ENCODE measurements around the gene SLC4A3. TPM values are rescaled to one million over a fixed set of nuclear protein-coding genes. Genes with fewer than 3 reads are reported as not detected.
A peak's percentile ranks its signal among the peaks of the same experiment; 100 is the strongest.

Gene SLC4A3
- total and polyA plus RNA-seq, 2 of the 13 experiments (the other 11 are each of a cell fraction or from before 2014, with no cell fraction given): 0.18 to 0.95 TPM

DNA sequence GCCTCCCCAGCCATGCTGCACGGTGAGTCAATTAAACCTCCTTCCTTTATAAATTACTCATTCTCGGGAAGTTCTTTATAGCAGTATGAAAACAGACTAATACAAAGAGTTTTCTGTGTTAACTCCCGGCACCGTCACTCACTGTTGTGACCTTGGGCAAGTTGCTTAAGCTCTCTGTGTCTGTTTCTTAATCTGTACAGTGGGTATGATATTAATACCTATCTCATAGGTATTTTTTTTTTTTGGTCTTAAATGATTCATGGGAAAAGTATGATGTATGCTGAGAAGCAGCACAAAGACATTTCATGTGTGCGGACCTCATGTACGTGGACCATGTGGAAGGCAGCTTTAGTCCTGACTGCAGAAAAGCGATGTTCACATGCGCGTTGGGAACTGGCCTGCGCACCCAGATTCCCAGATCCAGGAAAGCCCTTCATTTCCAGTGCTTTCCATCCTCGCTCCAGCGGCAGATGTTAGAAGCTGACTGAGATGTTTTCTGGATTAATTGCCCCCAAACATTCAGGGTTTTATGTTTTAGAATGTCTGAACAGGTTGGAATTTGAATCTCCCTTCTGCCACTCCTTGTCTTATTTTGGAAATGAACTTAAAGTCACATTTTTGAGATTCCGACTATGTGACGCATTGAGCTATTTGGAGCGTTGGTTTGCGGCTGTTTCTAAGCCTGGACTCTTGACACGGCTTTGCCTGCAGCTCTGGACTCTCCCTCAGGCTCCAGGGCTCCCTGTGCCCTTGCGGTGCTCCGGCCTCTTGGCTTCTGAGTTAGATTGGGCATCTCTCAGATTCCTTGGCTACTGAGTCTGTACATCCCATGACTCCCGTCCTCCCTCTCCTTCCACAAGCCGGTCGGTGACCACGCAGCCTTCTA, 61.4 kb downstream of the SLC4A3 start:
- no peaks in the 10 kb centered on the region for H4K20me1 ChIP-seq (ENCODE audit: insufficient read depth, low read length)
- H2AFZ ChIP-seq (ENCODE audit: low read length): no peak overlapping the region
- in situ Hi-C loops (cut with HindIII; ENCODE audit: extremely low pct_ligation_motif_present, low pct_unique_long_range_greater_than_20kb): no loop called here
- DNase-seq (ENCODE audit: low spot score) (peak; percentile 36), FAIRE-seq (no peak), ATAC-seq (no peak)
- intact Hi-C loops (cut with micrococcal nuclease; ENCODE audit: unreplicated experiment): loop anchor here (1.0 to 2.0 kb wide), 2 partner anchors 46 to 147 kb away; no protein-coding TSS in a partner anchor
- no TSS peak for BruUV-seq (replicated peaks)
- H3K9ac ChIP-seq (ENCODE audit: insufficient read depth, low read depth, low read length): no peak overlapping the region
- H3K4me2 ChIP-seq (ENCODE audit: low read depth, low read length): no peak overlapping the region
- ChIA-PET POLR2A (no interaction called here), CTCF (ENCODE audit: low intra/inter-chr PET ratio, low total read pairs) (interaction anchor here (1.2 to 3.2 kb wide), 3 partner anchors 47 to 212 kb away, joined by 4 to 20 read pairs (median 4); no protein-coding TSS in a partner anchor)
- H3K27me3 ChIP-seq (ENCODE audit: control insufficient read depth in 1 of 2, insufficient read depth in 2 of 2, low read length in 2 of 2): peaks cover 0 to 41% of the 10 kb centered on the region in 2 experiments; a peak in 3 of 5 replicates
- TF ChIP-seq, protein P1, sequence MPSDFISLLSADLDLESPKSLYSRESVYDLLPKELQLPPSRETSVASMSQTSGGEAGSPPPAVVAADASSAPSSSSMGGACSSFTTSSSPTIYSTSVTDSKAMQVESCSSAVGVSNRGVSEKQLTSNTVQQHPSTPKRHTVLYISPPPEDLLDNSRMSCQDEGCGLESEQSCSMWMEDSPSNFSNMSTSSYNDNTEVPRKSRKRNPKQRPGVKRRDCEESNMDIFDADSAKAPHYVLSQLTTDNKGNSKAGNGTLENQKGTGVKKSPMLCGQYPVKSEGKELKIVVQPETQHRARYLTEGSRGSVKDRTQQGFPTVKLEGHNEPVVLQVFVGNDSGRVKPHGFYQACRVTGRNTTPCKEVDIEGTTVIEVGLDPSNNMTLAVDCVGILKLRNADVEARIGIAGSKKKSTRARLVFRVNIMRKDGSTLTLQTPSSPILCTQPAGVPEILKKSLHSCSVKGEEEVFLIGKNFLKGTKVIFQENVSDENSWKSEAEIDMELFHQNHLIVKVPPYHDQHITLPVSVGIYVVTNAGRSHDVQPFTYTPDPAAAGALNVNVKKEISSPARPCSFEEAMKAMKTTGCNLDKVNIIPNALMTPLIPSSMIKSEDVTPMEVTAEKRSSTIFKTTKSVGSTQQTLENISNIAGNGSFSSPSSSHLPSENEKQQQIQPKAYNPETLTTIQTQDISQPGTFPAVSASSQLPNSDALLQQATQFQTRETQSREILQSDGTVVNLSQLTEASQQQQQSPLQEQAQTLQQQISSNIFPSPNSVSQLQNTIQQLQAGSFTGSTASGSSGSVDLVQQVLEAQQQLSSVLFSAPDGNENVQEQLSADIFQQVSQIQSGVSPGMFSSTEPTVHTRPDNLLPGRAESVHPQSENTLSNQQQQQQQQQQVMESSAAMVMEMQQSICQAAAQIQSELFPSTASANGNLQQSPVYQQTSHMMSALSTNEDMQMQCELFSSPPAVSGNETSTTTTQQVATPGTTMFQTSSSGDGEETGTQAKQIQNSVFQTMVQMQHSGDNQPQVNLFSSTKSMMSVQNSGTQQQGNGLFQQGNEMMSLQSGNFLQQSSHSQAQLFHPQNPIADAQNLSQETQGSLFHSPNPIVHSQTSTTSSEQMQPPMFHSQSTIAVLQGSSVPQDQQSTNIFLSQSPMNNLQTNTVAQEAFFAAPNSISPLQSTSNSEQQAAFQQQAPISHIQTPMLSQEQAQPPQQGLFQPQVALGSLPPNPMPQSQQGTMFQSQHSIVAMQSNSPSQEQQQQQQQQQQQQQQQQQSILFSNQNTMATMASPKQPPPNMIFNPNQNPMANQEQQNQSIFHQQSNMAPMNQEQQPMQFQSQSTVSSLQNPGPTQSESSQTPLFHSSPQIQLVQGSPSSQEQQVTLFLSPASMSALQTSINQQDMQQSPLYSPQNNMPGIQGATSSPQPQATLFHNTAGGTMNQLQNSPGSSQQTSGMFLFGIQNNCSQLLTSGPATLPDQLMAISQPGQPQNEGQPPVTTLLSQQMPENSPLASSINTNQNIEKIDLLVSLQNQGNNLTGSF (CRISPR knock-in tag; IDR thresholded peaks at IDR 0.05): no peak
- TF ChIP-seq, protein P2, sequence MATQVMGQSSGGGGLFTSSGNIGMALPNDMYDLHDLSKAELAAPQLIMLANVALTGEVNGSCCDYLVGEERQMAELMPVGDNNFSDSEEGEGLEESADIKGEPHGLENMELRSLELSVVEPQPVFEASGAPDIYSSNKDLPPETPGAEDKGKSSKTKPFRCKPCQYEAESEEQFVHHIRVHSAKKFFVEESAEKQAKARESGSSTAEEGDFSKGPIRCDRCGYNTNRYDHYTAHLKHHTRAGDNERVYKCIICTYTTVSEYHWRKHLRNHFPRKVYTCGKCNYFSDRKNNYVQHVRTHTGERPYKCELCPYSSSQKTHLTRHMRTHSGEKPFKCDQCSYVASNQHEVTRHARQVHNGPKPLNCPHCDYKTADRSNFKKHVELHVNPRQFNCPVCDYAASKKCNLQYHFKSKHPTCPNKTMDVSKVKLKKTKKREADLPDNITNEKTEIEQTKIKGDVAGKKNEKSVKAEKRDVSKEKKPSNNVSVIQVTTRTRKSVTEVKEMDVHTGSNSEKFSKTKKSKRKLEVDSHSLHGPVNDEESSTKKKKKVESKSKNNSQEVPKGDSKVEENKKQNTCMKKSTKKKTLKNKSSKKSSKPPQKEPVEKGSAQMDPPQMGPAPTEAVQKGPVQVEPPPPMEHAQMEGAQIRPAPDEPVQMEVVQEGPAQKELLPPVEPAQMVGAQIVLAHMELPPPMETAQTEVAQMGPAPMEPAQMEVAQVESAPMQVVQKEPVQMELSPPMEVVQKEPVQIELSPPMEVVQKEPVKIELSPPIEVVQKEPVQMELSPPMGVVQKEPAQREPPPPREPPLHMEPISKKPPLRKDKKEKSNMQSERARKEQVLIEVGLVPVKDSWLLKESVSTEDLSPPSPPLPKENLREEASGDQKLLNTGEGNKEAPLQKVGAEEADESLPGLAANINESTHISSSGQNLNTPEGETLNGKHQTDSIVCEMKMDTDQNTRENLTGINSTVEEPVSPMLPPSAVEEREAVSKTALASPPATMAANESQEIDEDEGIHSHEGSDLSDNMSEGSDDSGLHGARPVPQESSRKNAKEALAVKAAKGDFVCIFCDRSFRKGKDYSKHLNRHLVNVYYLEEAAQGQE (IDR thresholded peaks at IDR 0.05; ENCODE audit: borderline replicate concordance in 1 of 2, low read depth in 1 of 2, low read length in 2 of 2): no peak
- no peak for TF ChIP-seq ZNF850 (CRISPR knock-in tag; conservative IDR thresholded peaks at IDR 0.05)
- peak; percentile 54; the same call in 1 of the 2 replicates for TF ChIP-seq KDM1A (CRISPR knock-in tag; IDR thresholded peaks at IDR 0.05)
- no peak for TF ChIP-seq RAD51 (IDR thresholded peaks at IDR 0.05; ENCODE audit: borderline replicate concordance)
- no peak for TF ChIP-seq MIER2 (CRISPR knock-in tag; IDR thresholded peaks at IDR 0.05)
- no peak for TF ChIP-seq U2AF1 (optimal IDR thresholded peaks at IDR 0.05; ENCODE audit: low read depth, low read length)
- TF ChIP-seq, protein P3, sequence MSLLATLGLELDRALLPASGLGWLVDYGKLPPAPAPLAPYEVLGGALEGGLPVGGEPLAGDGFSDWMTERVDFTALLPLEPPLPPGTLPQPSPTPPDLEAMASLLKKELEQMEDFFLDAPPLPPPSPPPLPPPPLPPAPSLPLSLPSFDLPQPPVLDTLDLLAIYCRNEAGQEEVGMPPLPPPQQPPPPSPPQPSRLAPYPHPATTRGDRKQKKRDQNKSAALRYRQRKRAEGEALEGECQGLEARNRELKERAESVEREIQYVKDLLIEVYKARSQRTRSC (CRISPR knock-in tag; IDR thresholded peaks at IDR 0.05; ENCODE audit: low read depth): no peak
- TF ChIP-seq BCL6 (CRISPR knock-in tag; IDR thresholded peaks at IDR 0.05): no peak
- no peak for TF ChIP-seq TARDBP (CRISPR knock-in tag; IDR thresholded peaks at IDR 0.05)
- TF ChIP-seq PITX1 (CRISPR knock-in tag; IDR thresholded peaks at IDR 0.05): no peak
- peak; percentile 64 for TF ChIP-seq ZNF629 (CRISPR knock-in tag; conservative IDR thresholded peaks at IDR 0.05)
- no peak for TF ChIP-seq TOPORS (CRISPR knock-in tag; IDR thresholded peaks at IDR 0.05)
- TF ChIP-seq NFATC3 (CRISPR knock-in tag; IDR thresholded peaks at IDR 0.05): no peak
- WGBS (ENCODE audit: low lambda C conversion rate): 51% methylated on average over 23 of the region's 23 CpGs
- no peaks in the 10 kb centered on the region for H3K36me3 ChIP-seq (replicated peaks in 1 of 2; ENCODE audit: control insufficient read depth in 1 of 2, insufficient read depth in 2 of 2, low read length in 2 of 2)
- H3K79me2 ChIP-seq (ENCODE audit: insufficient read depth, low read length): no peaks in the 10 kb centered on the region
- peaks cover 39% of the 10 kb centered on the region for H3K4me1 ChIP-seq (ENCODE audit: insufficient read depth, low read length)
- H3K27ac ChIP-seq (ENCODE audit: extremely low read length, insufficient read depth, low read length): no peak overlapping the region
- H3K4me3 ChIP-seq (replicated peaks in 1 of 3; ENCODE audit: insufficient read depth in 1 of 3, low read depth in 2 of 3, low read length in 3 of 3): no peak overlapping the region
- H3K9me3 ChIP-seq (ENCODE audit: low read length): no peaks in the 10 kb centered on the region
